Measurements from ENCODE around the gene ANXA9.

The ANXA9 gene

DNA sequence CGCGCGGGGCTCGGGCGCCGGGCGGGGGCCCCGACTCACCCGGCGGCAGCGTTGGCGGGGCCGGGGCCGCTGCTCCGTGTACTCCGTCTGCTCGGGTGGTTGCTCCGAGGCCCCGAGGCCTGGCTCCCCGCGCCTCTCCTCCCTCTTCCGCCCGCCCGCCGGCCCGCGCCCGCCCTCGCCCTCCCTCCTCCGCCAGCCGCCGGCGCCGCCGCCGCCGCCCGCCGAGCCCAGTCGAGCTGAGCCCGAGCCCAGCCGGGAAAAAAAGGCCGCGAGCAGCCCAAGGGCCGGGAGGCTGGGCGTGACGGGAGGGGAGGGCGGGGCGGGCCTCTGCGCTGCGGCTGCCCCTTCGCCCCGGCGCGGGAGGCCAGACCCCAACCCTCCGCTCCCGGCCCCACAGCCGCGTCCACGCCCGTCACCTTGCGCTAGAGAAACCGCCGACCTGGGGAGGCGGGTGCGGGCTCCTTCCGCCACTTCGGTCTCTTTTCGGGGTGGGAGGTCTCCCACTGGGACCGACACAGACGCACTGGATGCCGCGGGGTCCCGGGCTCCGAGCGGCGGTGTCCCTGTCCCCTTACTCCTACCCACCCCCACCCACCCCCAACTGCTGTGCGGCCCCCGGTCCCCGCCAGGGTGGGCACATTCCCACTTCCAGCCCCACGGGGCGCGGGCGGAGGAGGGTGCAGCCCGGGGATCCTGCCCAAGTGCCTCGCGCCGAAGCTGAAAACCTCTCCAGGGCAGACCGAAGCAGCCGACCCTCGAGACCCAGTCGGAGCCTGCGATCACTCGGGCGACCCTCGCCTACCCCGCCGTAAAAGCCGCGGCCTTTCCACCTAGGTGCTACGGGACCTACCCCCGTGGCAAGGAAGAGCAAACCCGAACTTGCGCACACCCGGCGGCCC lies 7.3 kb upstream of the ANXA9 start, which contains the start of gene CERS2:
Gene CERS2, minus strand, starts transcription at position 256 of the 899 bp plus-strand sequence. CDS start 5,745 bp downstream, outside the sequence.
- no peaks in the 10 kb centered on the region for H3K36me3 ChIP-seq (ENCODE audit: control insufficient read depth in 1 of 2, insufficient read depth in 2 of 2, low read length in 2 of 2)
- peaks cover 55 to 56% of the 10 kb centered on the region in 2 donors for H3K4me1 ChIP-seq (ENCODE audit: control insufficient read depth in 1 of 2, insufficient read depth in 2 of 2, low read length in 2 of 2)

DNA sequence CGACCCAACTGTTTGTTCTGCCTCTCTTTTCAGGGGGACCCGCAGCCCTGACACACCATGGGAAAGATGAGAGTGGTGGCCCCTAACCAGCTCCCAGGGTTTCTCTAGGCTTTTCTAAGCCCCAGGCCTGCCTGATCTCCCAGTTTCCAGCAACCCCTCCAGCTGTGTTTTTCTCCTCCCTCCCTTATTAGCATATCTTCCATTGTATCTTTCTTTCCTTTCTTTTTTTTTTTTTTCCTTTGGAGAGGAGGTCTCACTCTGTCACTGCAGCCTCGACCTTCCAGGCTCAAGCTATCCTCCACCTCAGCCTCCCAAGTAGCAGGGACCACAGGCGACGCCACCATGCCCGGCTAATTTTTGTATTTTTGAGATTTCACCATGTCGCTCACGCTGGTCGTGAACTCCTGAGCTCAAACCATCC lies 5.7 kb upstream of the ANXA9 start:
- no peaks in the 10 kb centered on the region for H3K9me3 ChIP-seq (ENCODE audit: control insufficient read depth in 1 of 2, low read length in 2 of 2)
- peaks cover 49 to 50% of the 10 kb centered on the region in 2 donors for H3K4me1 ChIP-seq (ENCODE audit: control insufficient read depth in 1 of 2, insufficient read depth in 2 of 2, low read length in 2 of 2)
- no peak overlapping the region for H3K4me3 ChIP-seq (ENCODE audit: low read depth in 1 of 2, low read length in 2 of 2)
- no peaks in the 10 kb centered on the region for H3K36me3 ChIP-seq (ENCODE audit: control insufficient read depth in 1 of 2, insufficient read depth in 2 of 2, low read length in 2 of 2)
- H3K9ac ChIP-seq (ENCODE audit: low read depth in 1 of 2, low read length in 2 of 2) = no peak overlapping the region
- H3K27ac ChIP-seq (ENCODE audit: low read depth, low read length) = no peak overlapping the region
- no peaks in the 10 kb centered on the region for H3K27me3 ChIP-seq (ENCODE audit: control insufficient read depth in 1 of 2, insufficient read depth in 2 of 2, low read length in 2 of 2)

More for the DNA sequence above, 7.3 kb upstream of the ANXA9 start, which contains the start of gene CERS2:
- peak within 1 kb of the TSS; percentile 85 to 96 for H3K4me3 ChIP-seq (ENCODE audit: low read depth in 1 of 2, low read length in 2 of 2)
- H3K9me3 ChIP-seq (ENCODE audit: control insufficient read depth in 1 of 2, low read length in 2 of 2) = no peaks in the 10 kb centered on the region
- peak within 1 kb of the TSS; percentile 92 to 94 for H3K9ac ChIP-seq (ENCODE audit: low read depth in 1 of 2, low read length in 2 of 2)
- no peaks in the 10 kb centered on the region for H3K27me3 ChIP-seq (ENCODE audit: control insufficient read depth in 1 of 2, insufficient read depth in 2 of 2, low read length in 2 of 2)
- H3K27ac ChIP-seq (ENCODE audit: low read depth, low read length) = peak within 1 kb of the TSS; percentile 87

DNA sequence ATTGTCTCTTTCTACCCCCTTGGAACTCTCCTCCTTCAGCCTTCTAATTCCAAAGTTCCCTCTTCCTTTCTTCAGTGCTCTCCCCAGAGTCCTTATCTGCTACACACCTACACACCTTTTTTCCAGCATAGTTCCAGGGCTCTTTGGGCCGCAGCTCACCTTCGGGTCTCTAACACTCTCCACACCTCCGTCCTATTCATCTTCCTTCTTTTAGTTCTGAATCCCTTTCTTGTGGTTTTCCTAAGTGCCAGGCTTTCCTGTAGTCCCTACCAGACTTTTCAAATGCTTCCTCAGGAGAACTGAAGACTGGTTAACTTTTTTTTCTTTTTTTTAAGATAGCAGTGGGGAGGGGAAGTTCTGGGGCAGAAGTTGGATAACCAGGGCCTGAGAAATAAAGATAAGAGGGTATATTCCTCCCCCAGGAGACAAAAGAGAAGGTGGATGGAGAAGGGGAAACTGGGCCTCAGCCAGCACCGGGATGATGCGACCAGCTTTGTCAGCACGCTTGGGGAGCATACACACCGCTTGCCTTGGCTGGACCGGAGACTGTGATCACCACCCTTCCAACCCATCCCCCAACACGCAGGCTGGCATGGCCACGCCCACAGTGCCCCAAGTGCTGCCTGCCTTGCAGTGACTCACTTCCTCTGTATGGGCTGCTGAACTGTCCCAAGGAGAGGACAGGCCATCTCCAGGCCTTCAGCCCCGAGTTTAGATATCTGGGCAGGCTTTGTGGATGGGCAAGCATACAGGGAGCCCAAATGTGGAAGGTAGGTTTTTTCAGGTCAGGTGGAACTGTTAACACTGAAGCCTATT lies 5.0 kb upstream of the ANXA9 start:
- Histone ChIP-seq H3K9me3 (ENCODE audit: control insufficient read depth in 1 of 2, low read length in 2 of 2) (no peaks in the 10 kb centered on the region), H3K4me1 (ENCODE audit: control insufficient read depth in 1 of 2, insufficient read depth in 2 of 2, low read length in 2 of 2) (peaks cover 49 to 50% of the 10 kb centered on the region in 2 donors), H3K27me3 (ENCODE audit: control insufficient read depth in 1 of 2, insufficient read depth in 2 of 2, low read length in 2 of 2) (no peaks in the 10 kb centered on the region), H3K36me3 (ENCODE audit: control insufficient read depth in 1 of 2, insufficient read depth in 2 of 2, low read length in 2 of 2) (no peaks in the 10 kb centered on the region), H3K4me3 (ENCODE audit: low read depth in 1 of 2, low read length in 2 of 2) (peak overlapping the region in 1 of 2 donors; percentile 46), H3K27ac (ENCODE audit: low read depth, low read length) (peak overlapping the region; percentile 59), H3K9ac (ENCODE audit: low read depth in 1 of 2, low read length in 2 of 2) (peak overlapping the region in 1 of 2 donors; percentile 20)

DNA sequence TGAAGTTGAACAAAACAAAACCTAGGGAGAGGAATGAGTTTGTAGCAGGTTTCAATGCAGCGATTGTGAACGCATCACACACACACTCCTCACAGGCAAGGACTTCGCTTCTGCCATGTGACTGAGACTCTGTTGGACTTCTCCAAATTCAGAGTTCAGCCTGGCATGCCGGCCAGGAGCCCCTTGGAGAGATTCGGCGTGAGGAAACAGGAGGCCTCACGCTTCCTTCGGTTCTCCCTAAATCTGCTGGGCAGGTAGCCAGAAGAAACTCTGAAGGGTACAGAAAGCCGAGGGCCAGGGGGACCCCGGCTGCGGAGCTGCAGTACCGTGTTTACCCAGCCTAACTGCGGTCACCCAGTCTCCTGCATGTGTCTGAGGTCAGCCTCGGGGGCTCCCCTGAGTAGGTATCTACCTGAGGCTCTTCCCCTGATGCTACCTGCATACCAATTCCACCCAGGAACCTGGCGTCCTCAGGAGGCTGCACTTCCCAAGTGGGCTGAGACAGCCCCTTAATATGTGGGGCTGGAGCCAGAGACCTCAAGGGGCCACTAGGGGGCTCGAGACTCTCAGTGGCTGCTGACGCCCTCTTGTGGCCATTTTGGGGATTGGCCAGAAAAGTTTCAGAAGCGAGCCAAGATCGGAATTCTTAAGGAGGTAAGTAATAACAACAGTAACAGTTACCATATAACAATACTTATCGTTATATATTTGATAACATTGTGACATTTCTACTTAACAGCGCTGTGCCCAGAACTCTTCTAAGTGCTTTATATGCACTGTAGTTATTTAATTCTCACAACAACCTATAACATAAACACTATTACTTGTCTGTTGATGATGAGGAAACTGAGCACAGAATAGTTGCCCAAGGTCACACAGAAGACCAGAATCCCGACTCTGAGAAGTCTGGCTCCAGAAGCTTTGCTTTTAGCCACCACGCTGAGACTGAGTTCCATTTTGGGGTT lies 2.7 kb upstream of the ANXA9 start:
- H3K36me3 ChIP-seq (ENCODE audit: control insufficient read depth in 1 of 2, insufficient read depth in 2 of 2, low read length in 2 of 2) = no peaks in the 10 kb centered on the region
- no peaks in the 10 kb centered on the region for H3K27me3 ChIP-seq (ENCODE audit: control insufficient read depth in 1 of 2, insufficient read depth in 2 of 2, low read length in 2 of 2)
- peak overlapping the region; percentile 19 to 46 for H3K4me3 ChIP-seq (ENCODE audit: low read depth in 1 of 2, low read length in 2 of 2)
- peaks cover 39 to 41% of the 10 kb centered on the region in 2 donors for H3K4me1 ChIP-seq (ENCODE audit: control insufficient read depth in 1 of 2, insufficient read depth in 2 of 2, low read length in 2 of 2)
- peak overlapping the region in 1 of 2 donors; percentile 15 for H3K9ac ChIP-seq (ENCODE audit: low read depth in 1 of 2, low read length in 2 of 2)
- H3K27ac ChIP-seq (ENCODE audit: low read depth, low read length) = no peak overlapping the region
- H3K9me3 ChIP-seq (ENCODE audit: control insufficient read depth in 1 of 2, low read length in 2 of 2) = no peaks in the 10 kb centered on the region

DNA sequence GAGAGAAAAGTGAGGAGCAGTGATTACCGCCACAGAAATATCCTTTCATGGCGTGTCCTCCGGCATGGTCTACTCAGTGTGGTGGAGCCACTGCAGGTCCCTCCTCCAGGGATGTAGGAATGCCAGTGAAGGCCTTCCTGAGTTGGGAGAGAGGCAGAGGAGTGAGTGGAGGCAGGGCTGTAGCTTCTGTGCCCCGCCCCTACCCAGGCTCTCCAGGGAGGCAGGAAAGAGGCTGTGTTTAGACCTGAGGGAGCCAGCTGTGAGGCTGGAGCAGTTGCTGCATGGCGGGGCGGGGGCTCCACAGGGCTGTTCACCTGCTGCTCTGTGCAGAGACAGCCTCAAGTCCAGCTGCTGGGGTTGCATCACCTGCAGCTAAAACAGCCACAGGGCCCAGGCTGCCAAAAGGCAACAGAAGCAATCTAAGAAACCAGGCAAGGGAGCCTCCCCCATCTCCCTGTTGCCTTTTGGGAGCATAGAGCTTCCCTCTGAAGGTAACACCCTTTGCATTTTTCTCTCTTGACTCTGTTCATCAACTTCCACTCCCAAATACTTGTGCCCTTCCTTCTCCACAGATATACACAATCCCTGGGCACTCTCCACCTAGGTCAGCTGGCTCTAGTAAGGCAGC lies 801 bp upstream of the ANXA9 start:
- no peaks in the 10 kb centered on the region for H3K36me3 ChIP-seq (ENCODE audit: control insufficient read depth in 1 of 2, insufficient read depth in 2 of 2, low read length in 2 of 2)
- H3K9ac ChIP-seq (ENCODE audit: low read depth in 1 of 2, low read length in 2 of 2) = no peak overlapping the region
- peaks cover 39 to 41% of the 10 kb centered on the region in 2 donors for H3K4me1 ChIP-seq (ENCODE audit: control insufficient read depth in 1 of 2, insufficient read depth in 2 of 2, low read length in 2 of 2)
- no peaks in the 10 kb centered on the region for H3K27me3 ChIP-seq (ENCODE audit: control insufficient read depth in 1 of 2, insufficient read depth in 2 of 2, low read length in 2 of 2)
- no peak overlapping the region for H3K4me3 ChIP-seq (ENCODE audit: low read depth in 1 of 2, low read length in 2 of 2)
- H3K9me3 ChIP-seq (ENCODE audit: control insufficient read depth in 1 of 2, low read length in 2 of 2) = no peaks in the 10 kb centered on the region
- H3K27ac ChIP-seq (ENCODE audit: low read depth, low read length) = no peak overlapping the region

DNA sequence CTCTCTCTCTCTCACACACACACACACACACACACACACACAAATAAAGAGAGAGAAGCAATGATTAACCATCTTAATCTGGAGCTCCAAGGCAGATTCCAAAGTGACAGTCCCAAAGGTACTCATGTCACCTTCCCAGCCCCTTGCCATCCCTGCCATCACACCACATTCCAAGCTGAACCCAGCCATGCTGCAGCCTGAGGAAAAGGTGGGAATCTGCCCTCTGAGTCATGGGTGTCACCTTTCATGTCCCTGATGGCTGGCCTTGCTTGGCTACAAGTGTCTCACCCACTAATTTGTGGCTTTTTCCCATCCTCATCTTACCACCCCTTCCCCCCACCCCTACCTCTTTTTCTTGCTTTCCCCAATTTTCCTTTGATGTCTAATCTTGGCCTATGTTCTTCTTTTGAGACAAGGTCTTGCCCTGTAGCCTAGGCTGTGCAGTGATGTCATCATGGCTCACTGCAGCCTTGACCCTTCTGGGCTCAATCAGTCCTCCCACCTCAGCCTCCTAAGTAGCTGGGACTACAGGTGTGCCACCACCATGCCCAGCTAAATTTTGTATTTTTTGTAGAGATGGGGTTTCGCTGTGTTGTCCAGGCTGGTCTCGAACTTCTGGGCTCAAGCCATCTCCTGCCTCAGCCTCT lies 3.2 kb downstream of the ANXA9 start:
- Histone ChIP-seq H3K27ac (ENCODE audit: low read depth, low read length) (no peak overlapping the region), H3K4me1 (ENCODE audit: control insufficient read depth in 1 of 2, insufficient read depth in 2 of 2, low read length in 2 of 2) (peaks cover 18% of the 10 kb centered on the region in 2 donors), H3K36me3 (ENCODE audit: control insufficient read depth in 1 of 2, insufficient read depth in 2 of 2, low read length in 2 of 2) (no peaks in the 10 kb centered on the region)

DNA sequence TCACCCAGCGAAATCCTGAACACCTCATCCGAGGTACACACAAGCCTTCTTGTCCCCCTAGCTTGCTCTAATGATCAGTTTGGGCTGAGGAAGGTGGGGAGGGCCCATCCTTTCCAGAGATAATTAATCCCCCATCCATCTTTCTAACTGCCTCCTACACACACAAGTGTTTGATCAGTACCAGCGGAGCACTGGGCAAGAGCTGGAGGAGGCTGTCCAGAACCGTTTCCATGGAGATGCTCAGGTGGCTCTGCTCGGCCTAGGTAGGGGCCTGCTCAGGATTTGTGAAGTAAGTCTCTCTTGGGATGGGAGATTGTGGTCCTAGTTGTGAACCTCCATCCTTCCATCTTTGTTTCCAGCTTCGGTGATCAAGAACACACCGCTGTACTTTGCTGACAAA lies 5.8 kb downstream of the ANXA9 start:
- H3K4me3 ChIP-seq (ENCODE audit: low read depth in 1 of 2, low read length in 2 of 2) = no peak overlapping the region
- H3K36me3 ChIP-seq (ENCODE audit: control insufficient read depth in 1 of 2, insufficient read depth in 2 of 2, low read length in 2 of 2) = no peaks in the 10 kb centered on the region
- no peaks in the 10 kb centered on the region for H3K27me3 ChIP-seq (ENCODE audit: control insufficient read depth in 1 of 2, insufficient read depth in 2 of 2, low read length in 2 of 2)
- H3K27ac ChIP-seq (ENCODE audit: low read depth, low read length) = no peak overlapping the region
- H3K4me1 ChIP-seq (ENCODE audit: control insufficient read depth in 1 of 2, insufficient read depth in 2 of 2, low read length in 2 of 2) = no peaks in the 10 kb centered on the region
- H3K9ac ChIP-seq (ENCODE audit: low read depth in 1 of 2, low read length in 2 of 2) = no peak overlapping the region
- H3K9me3 ChIP-seq (ENCODE audit: control insufficient read depth in 1 of 2, low read length in 2 of 2) = no peaks in the 10 kb centered on the region

More for the DNA sequence above, 3.2 kb downstream of the ANXA9 start:
- no peaks in the 10 kb centered on the region for H3K27me3 ChIP-seq (ENCODE audit: control insufficient read depth in 1 of 2, insufficient read depth in 2 of 2, low read length in 2 of 2)
- no peaks in the 10 kb centered on the region for H3K9me3 ChIP-seq (ENCODE audit: control insufficient read depth in 1 of 2, low read length in 2 of 2)
- H3K4me3 ChIP-seq (ENCODE audit: low read depth in 1 of 2, low read length in 2 of 2) = no peak overlapping the region
- no peak overlapping the region for H3K9ac ChIP-seq (ENCODE audit: low read depth in 1 of 2, low read length in 2 of 2)

DNA sequence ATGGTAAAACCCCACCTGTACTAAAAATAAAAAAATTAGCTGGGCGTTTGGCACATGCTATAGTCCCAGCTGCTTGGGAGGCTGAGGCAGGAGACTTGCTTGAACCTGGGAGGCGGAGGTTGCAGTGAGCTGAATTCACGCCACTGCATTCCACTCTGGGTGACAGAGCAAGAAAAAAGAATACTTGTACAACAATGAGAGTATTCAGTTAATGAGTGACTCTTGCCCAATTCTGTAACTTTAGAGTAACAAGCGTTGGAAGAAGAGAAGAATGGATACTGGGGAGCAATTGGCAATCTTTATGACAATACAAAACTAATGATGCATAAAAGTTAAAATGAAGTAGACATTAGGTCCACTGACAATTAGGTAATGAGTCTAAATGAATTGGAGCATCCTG lies 10.5 kb downstream of the ANXA9 start:
- Histone ChIP-seq H3K27me3 (ENCODE audit: control insufficient read depth in 1 of 2, insufficient read depth in 2 of 2, low read length in 2 of 2) (no peaks in the 10 kb centered on the region), H3K27ac (ENCODE audit: low read depth, low read length) (no peak overlapping the region), H3K9ac (ENCODE audit: low read depth in 1 of 2, low read length in 2 of 2) (no peak overlapping the region), H3K9me3 (ENCODE audit: control insufficient read depth in 1 of 2, low read length in 2 of 2) (no peaks in the 10 kb centered on the region), H3K4me3 (ENCODE audit: low read depth in 1 of 2, low read length in 2 of 2) (no peak overlapping the region), H3K4me1 (ENCODE audit: control insufficient read depth in 1 of 2, insufficient read depth in 2 of 2, low read length in 2 of 2) (peaks cover 0 to 5% of the 10 kb centered on the region in 2 donors), H3K36me3 (ENCODE audit: control insufficient read depth in 1 of 2, insufficient read depth in 2 of 2, low read length in 2 of 2) (peaks cover 9 to 13% of the 10 kb centered on the region in 2 donors)

DNA sequence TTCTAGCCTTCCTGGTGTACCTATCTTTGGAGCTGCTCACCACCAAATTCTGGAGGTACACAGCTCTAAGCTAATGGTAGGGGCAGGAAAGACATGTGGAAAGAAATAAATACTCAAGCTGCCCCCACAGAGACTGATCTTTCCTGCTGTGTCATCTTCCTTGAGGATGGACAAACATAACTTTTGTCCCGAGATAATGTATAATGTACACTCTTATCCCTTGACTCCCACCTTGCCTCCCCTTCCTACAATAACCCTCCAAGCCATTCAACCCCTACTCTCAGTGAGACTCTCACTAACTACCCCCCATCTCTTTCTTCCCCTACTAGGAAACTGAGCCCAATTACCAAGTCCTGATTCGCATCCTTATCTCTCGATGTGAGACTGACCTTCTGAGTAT lies 12.2 kb downstream of the ANXA9 start:
- Histone ChIP-seq H3K4me1 (ENCODE audit: control insufficient read depth in 1 of 2, insufficient read depth in 2 of 2, low read length in 2 of 2) (peaks cover 0 to 5% of the 10 kb centered on the region in 2 donors), H3K9ac (ENCODE audit: low read depth in 1 of 2, low read length in 2 of 2) (no peak overlapping the region), H3K4me3 (ENCODE audit: low read depth in 1 of 2, low read length in 2 of 2) (no peak overlapping the region), H3K27ac (ENCODE audit: low read depth, low read length) (no peak overlapping the region), H3K27me3 (ENCODE audit: control insufficient read depth in 1 of 2, insufficient read depth in 2 of 2, low read length in 2 of 2) (no peaks in the 10 kb centered on the region), H3K36me3 (ENCODE audit: control insufficient read depth in 1 of 2, insufficient read depth in 2 of 2, low read length in 2 of 2) (peaks cover 16 to 26% of the 10 kb centered on the region in 2 donors), H3K9me3 (ENCODE audit: control insufficient read depth in 1 of 2, low read length in 2 of 2) (no peaks in the 10 kb centered on the region)

Measured in duodenal mucosa (tissue), 2 donors.